ENCODE data around the gene PDIA6. TPM values are rescaled to one million over a fixed set of nuclear protein-coding genes. Genes with fewer than 3 reads are reported as not detected.
"Not testable (repeated sequence)": the region's sequence is repeated elsewhere in the genome, so short reads cannot be mapped to it uniquely, and the experiment has no call there.

The PDIA6 gene
- total RNA-seq, 1 donor from 2014 or later, result 406 TPM

DNA sequence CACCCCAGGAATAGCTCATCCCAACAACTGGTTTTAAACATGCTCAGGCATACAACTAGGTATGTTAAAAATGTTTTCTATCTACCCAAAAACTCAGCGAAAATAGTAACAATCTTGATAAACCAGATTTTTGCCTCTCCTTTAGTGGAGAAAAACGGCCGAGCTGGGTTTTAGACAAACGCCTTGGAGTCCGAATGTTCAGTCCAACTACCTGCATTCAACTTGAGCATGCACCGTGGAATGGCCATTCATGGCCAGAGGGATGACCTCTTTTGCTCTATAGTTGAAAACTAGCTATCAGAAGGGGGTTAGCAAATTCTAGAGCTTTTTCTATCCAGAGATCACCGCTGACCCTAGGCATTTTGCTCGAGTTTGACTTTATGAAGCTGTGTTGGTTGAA is 30.8 kb downstream of the PDIA6 start:
- TF ChIP-seq, protein P1, sequence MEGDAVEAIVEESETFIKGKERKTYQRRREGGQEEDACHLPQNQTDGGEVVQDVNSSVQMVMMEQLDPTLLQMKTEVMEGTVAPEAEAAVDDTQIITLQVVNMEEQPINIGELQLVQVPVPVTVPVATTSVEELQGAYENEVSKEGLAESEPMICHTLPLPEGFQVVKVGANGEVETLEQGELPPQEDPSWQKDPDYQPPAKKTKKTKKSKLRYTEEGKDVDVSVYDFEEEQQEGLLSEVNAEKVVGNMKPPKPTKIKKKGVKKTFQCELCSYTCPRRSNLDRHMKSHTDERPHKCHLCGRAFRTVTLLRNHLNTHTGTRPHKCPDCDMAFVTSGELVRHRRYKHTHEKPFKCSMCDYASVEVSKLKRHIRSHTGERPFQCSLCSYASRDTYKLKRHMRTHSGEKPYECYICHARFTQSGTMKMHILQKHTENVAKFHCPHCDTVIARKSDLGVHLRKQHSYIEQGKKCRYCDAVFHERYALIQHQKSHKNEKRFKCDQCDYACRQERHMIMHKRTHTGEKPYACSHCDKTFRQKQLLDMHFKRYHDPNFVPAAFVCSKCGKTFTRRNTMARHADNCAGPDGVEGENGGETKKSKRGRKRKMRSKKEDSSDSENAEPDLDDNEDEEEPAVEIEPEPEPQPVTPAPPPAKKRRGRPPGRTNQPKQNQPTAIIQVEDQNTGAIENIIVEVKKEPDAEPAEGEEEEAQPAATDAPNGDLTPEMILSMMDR (conservative IDR thresholded peaks at IDR 0.05; ENCODE audit: low read depth, low read length), result no peak
- DNase-seq (ENCODE audit: low read depth), result no peak
- H3K4me3 ChIP-seq (ENCODE audit: low read depth, low read length), result no peak overlapping the region

DNA sequence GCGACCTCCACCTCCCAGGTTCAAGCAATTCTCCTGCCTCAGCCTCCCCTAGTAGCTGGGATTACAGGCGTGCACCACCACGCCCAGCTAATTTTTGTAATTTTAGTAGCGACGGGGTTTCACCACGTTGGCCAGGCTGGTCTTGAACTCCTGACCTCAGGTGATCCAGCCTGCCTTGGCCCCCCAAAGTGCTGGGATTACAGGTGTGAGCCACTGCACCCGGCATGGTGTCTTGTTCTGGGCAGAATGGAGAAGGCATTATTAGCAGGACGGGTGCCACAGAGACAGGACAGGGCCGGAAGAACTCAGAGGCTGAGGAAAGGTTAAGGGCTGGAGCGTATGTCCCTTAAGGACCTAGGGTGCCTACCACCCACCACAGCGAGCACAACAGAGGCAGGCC is 31.8 kb downstream of the PDIA6 start:
- not testable (repeated sequence) for DNase-seq (ENCODE audit: low read depth)

GRCh38 chr2:10780491-10780820 is 32.1 kb downstream of the PDIA6 start:
- H3K4me3 ChIP-seq (ENCODE audit: low read depth, low read length), result no peak overlapping the region
- TF ChIP-seq, protein P1 (conservative IDR thresholded peaks at IDR 0.05; ENCODE audit: low read depth, low read length), result no peak
- no peak for DNase-seq (ENCODE audit: low read depth)

More for the DNA sequence above, 31.8 kb downstream of the PDIA6 start:
- H3K4me3 ChIP-seq (ENCODE audit: low read depth, low read length), result not testable (repeated sequence)

DNA sequence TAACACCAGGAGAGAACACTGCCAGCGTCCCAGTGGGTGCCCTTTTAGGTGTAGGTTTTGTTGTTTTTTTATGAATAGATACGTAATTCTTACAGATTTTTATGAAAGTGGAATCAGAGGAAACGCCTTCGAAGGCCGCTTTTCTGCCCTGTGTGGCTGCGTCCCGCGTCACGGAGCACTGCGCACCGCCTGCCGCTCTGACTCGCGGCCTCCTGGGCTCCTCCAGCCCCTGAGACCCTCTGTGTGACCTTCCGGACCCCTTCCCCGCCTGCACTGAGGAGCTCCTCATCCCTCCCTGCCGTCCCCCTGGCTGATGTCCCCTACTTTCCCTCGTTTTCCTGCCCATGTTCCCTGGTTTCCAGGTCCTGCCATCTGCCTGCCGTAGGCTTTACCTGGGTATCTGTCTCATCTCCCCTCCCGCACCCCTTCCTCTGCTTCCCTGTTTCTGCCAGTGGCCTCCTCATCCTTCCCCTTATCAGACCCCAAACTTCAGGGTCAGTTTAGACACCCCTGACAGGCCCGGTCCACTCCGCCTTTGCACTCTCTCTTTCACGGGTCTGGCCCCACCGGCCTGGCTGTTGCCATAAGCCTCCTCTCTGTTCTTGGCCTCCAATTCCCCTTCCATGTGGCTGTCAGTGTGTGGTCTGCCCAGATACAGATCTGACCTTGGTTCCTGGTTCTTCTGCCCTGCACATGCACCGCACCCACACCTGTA is 32.7 kb downstream of the PDIA6 start:
- TF ChIP-seq, protein P1 (conservative IDR thresholded peaks at IDR 0.05; ENCODE audit: low read depth, low read length), result no peak

GRCh38 chr2:10778724-10779115 is 33.9 kb downstream of the PDIA6 start:
- TF ChIP-seq, protein P1 (conservative IDR thresholded peaks at IDR 0.05; ENCODE audit: low read depth, low read length), result no peak
- no peak overlapping the region for H3K4me3 ChIP-seq (ENCODE audit: low read depth, low read length)
- DNase-seq (ENCODE audit: low read depth), result no peak

More for the DNA sequence above, 32.7 kb downstream of the PDIA6 start:
- H3K4me3 ChIP-seq (ENCODE audit: low read depth, low read length), result no peak overlapping the region
- DNase-seq (ENCODE audit: low read depth), result no peak

DNA sequence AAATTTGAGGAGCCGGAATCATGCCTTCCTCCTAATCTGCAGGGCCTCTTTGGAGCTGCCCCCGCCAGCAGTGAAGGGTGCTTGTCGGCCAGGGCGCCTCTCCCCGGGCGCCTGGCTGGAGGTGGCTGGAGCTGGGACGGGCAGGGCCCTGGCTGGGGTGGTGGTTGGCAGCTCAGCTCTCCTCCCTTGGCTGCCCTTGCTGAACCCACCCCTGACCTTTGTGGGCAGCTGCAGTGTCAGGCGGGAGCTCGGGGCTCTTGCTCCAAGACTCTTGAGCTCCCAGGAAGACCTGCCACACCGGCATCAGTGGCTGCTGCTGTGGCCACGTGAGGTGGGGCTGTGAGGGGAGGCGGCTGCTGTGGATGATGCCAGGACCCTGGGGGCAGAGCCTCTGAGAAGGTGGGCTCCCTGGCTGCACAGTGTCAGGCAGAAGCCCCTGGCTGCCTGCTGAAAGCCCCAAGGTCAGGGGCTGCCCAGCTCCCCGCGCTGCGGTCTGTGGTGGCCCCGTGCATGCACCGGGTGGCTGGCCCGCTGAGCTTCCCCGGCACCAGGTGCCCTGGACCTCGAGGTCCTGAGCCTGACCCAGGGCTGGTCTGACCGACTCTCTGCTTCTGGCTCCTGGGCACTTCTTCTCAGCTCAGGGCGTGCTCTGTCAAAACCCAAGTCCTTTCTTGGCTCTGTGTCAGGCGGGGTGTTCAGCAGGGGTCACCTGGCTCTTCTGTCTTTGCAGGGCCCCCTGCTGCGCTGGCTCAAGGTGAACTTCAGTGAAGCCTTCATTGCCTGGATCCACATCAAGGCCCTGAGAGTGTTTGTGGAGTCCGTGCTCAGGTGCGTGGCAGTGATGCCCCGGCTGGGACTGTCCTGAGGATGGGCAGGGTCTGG is 34.5 kb downstream of the PDIA6 start:
- no peak for DNase-seq (ENCODE audit: low read depth)
- TF ChIP-seq, protein P1 (conservative IDR thresholded peaks at IDR 0.05; ENCODE audit: low read depth, low read length), result no peak
- no peak overlapping the region for H3K4me3 ChIP-seq (ENCODE audit: low read depth, low read length)

GRCh38 chr2:10777111-10777841 is 35.3 kb downstream of the PDIA6 start:
- TF ChIP-seq, protein P1 (conservative IDR thresholded peaks at IDR 0.05; ENCODE audit: low read depth, low read length), result no peak
- no peak for DNase-seq (ENCODE audit: low read depth)
- no peak overlapping the region for H3K4me3 ChIP-seq (ENCODE audit: low read depth, low read length)
